K562 (cell line): ENCODE data around the gene TCP10L. TPM values are rescaled to one million over a fixed set of nuclear protein-coding genes. Genes with fewer than 3 reads are reported as not detected.

Experiments used
- BRD4 ChIP-seq: fragments of 200-600 bp; sonication (generic); IDR thresholded peaks from 2 replicates; pipeline ENCODE4 v1.6.1; 2017; ENCODE audit warnings: inconsistent platforms
- FIP1L1 ChIP-seq: fragments of 200-400 bp; formaldehyde crosslinking; IDR thresholded peaks from 2 replicates; pipeline ENCODE4 v1.6.1; 2018; ENCODE audit warnings: mild to moderate bottlenecking, low read depth, low read length; ENCODE audit not compliant: poor library complexity, severe bottlenecking
- HCFC1 ChIP-seq: IDR thresholded peaks from 2 replicates; pipeline ENCODE4 v1.6.1; 2012; ENCODE audit warnings: low read depth, low read length, improper control_type of control experiment
- HDAC2 ChIP-seq: fragments of 450-650 bp; IDR thresholded peaks from 2 replicates; pipeline ENCODE4 v1.6.1; 2016; ENCODE audit warnings: mild to moderate bottlenecking
- KDM2B ChIP-seq: fragments of 250-450 bp; sonication (Bioruptor Pico); IDR thresholded peaks from 2 replicates; pipeline ENCODE4 v1.8.0; 2021; ENCODE audit warnings: mild to moderate bottlenecking, moderate library complexity
- NBN ChIP-seq: fragments of 450-650 bp; IDR thresholded peaks from 2 replicates; pipeline ENCODE4 v1.6.1; 2016; ENCODE audit warnings: low read depth, mild to moderate bottlenecking
- RB1 ChIP-seq: fragments of 450-650 bp; IDR thresholded peaks from 2 replicates; pipeline ENCODE4 v1.6.1; 2017; ENCODE audit warnings: low read depth, mild to moderate bottlenecking
- SMAD1 ChIP-seq: fragments of 150-350 bp; IDR thresholded peaks from 2 replicates; pipeline ENCODE4 v1.6.1; 2014; ENCODE audit warnings: low read length, low read depth; ENCODE audit not compliant: partially characterized antibody
- SMARCB1 ChIP-seq: IDR thresholded peaks from 2 replicates; pipeline ENCODE4 v1.6.1; 2011; ENCODE audit warnings: improper control_type of control experiment, low read depth; ENCODE audit not compliant: insufficient read length
- ZNF41 ChIP-seq: fragments of 250-450 bp; sonication (Bioruptor Pico); conservative IDR thresholded peaks from 2 replicates; pipeline ENCODE4 v1.4.0; 2020; ENCODE audit warnings: mild to moderate bottlenecking
- polyA plus RNA-seq, 8 experiments: library from polyadenylated mRNA; depleted of rRNA in 4 of 8; stranded (reverse) in 5 of 8; unstranded in 3 of 8; fragments of >200 nt; fragmentation: Nextera tagmentation in 2 of 8; fragmentation: Illumina TruSeq in 1 of 8; extraction: Ambion mirVana in 2 of 8; extraction: Trizol in 1 of 8; gene quantifications; 2 replicates each; pipeline versions ENCODE4 v1.2.1 to v1.2.3, GENCODE V29; 2011 to 2014; ENCODE audit warnings: inconsistent platforms in 1 of 8, missing spikeins in 1 of 8
- total RNA-seq, 7 experiments: library from RNA; depleted of rRNA in 6 of 7; stranded (reverse); fragments of >200 nt in 6 of 7; fragmentation: Illumina TruSeq in 2 of 7; extraction: Trizol in 2 of 7; gene quantifications; 2 replicates each; pipeline versions ENCODE4 v1.2.1 to v1.2.3, GENCODE V29; 2011 to 2021; ENCODE audit warnings: low replicate concordance in 1 of 7
- TF ChIP-seq, protein P1 (sequence below): fragments of 200-800 bp; sonication (Bioruptor generic); IDR thresholded peaks from 2 replicates; pipeline ENCODE4 v1.6.1; 2016; ENCODE audit warnings: missing genetic modification characterization, missing compliant biosample characterization
- TF ChIP-seq, protein P2 (sequence below): fragments of 450-650 bp; IDR thresholded peaks from one replicate; pipeline ENCODE4 v1.6.1; 2018; ENCODE audit warnings: mild to moderate bottlenecking, moderate library complexity; ENCODE audit not compliant: partially characterized antibody
- TF ChIP-seq, protein P3 (sequence below), 2 experiments: fragments of 450-650 bp in 1 of 2; IDR thresholded peaks; 2 replicates each; pipeline ENCODE4 v1.6.1; 2011 to 2017; ENCODE audit warnings: low read depth in 2 of 2, antibody characterized with exemption in 1 of 2, borderline replicate concordance in 1 of 2, low read length in 1 of 2, mild to moderate bottlenecking in 1 of 2, mixed read lengths in 1 of 2; ENCODE audit not compliant: control insufficient read depth in 1 of 2
- TF ChIP-seq, protein P4 (sequence below): fragments of 450-650 bp; formaldehyde crosslinking; IDR thresholded peaks from 2 replicates; pipeline ENCODE4 v1.4.0; 2022; ENCODE audit warnings: mild to moderate bottlenecking, moderate library complexity
- TF ChIP-seq, protein P5 (sequence below): fragments of 450-650 bp; formaldehyde crosslinking; IDR thresholded peaks from 2 replicates; pipeline ENCODE4 v1.4.0; 2020; ENCODE audit warnings: mild to moderate bottlenecking, moderate library complexity

Gene TCP10L
- total and polyA plus RNA-seq, 9 of the 15 experiments (the other 6 are each of a cell fraction or from before 2014, with no cell fraction given) = 0.34 to 0.91 (median 0.56) TPM; not detected in 2

DNA sequence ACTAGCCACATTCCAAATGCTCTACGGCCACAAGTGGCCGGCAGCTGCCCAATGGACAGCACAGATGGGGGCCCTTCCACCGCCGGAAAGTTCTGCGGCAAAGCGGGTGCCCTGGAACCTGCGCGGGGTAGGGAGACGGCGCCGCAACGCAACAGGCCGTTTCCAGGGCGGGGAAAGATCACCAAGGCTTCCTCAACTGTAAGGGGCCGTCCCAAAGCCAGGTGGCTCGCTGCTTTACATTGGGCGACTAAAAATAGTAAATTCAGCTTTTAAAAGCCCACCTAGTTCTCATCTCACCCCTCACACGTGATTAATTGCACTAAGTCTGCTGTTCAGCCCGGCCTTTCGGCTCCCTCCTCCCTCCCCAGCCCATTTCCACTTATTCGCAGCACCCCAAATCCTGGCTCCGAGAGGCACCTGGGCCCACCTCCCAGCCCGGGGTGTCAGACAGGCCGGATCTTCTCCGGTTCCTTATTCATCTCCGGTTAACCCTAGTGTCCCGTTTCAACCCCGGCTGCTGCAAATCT is 26.2 kb upstream of the TCP10L start (continued):
- TF ChIP-seq, protein P1, sequence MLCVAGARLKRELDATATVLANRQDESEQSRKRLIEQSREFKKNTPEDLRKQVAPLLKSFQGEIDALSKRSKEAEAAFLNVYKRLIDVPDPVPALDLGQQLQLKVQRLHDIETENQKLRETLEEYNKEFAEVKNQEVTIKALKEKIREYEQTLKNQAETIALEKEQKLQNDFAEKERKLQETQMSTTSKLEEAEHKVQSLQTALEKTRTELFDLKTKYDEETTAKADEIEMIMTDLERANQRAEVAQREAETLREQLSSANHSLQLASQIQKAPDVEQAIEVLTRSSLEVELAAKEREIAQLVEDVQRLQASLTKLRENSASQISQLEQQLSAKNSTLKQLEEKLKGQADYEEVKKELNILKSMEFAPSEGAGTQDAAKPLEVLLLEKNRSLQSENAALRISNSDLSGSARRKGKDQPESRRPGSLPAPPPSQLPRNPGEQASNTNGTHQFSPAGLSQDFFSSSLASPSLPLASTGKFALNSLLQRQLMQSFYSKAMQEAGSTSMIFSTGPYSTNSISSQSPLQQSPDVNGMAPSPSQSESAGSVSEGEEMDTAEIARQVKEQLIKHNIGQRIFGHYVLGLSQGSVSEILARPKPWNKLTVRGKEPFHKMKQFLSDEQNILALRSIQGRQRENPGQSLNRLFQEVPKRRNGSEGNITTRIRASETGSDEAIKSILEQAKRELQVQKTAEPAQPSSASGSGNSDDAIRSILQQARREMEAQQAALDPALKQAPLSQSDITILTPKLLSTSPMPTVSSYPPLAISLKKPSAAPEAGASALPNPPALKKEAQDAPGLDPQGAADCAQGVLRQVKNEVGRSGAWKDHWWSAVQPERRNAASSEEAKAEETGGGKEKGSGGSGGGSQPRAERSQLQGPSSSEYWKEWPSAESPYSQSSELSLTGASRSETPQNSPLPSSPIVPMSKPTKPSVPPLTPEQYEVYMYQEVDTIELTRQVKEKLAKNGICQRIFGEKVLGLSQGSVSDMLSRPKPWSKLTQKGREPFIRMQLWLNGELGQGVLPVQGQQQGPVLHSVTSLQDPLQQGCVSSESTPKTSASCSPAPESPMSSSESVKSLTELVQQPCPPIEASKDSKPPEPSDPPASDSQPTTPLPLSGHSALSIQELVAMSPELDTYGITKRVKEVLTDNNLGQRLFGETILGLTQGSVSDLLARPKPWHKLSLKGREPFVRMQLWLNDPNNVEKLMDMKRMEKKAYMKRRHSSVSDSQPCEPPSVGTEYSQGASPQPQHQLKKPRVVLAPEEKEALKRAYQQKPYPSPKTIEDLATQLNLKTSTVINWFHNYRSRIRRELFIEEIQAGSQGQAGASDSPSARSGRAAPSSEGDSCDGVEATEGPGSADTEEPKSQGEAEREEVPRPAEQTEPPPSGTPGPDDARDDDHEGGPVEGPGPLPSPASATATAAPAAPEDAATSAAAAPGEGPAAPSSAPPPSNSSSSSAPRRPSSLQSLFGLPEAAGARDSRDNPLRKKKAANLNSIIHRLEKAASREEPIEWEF (CRISPR knock-in tag) = no peak
- TF ChIP-seq SMAD1 (no peak), HCFC1 (no peak), KDM2B (CRISPR knock-in tag) (no peak), FIP1L1 (no peak), RB1 (peak; percentile 17; the same call in 1 of the 2 replicates), NBN (no peak), ZNF41 (CRISPR knock-in tag) (no peak), BRD4 (no peak), SMARCB1 (no peak), HDAC2 (no peak)
- TF ChIP-seq, protein P2, sequence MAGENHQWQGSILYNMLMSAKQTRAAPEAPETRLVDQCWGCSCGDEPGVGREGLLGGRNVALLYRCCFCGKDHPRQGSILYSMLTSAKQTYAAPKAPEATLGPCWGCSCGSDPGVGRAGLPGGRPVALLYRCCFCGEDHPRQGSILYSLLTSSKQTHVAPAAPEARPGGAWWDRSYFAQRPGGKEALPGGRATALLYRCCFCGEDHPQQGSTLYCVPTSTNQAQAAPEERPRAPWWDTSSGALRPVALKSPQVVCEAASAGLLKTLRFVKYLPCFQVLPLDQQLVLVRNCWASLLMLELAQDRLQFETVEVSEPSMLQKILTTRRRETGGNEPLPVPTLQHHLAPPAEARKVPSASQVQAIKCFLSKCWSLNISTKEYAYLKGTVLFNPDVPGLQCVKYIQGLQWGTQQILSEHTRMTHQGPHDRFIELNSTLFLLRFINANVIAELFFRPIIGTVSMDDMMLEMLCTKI = no peak
- TF ChIP-seq, protein P3, sequence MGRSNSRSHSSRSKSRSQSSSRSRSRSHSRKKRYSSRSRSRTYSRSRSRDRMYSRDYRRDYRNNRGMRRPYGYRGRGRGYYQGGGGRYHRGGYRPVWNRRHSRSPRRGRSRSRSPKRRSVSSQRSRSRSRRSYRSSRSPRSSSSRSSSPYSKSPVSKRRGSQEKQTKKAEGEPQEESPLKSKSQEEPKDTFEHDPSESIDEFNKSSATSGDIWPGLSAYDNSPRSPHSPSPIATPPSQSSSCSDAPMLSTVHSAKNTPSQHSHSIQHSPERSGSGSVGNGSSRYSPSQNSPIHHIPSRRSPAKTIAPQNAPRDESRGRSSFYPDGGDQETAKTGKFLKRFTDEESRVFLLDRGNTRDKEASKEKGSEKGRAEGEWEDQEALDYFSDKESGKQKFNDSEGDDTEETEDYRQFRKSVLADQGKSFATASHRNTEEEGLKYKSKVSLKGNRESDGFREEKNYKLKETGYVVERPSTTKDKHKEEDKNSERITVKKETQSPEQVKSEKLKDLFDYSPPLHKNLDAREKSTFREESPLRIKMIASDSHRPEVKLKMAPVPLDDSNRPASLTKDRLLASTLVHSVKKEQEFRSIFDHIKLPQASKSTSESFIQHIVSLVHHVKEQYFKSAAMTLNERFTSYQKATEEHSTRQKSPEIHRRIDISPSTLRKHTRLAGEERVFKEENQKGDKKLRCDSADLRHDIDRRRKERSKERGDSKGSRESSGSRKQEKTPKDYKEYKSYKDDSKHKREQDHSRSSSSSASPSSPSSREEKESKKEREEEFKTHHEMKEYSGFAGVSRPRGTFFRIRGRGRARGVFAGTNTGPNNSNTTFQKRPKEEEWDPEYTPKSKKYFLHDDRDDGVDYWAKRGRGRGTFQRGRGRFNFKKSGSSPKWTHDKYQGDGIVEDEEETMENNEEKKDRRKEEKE (IDR thresholded peaks at IDR 0.05; ENCODE audit: borderline replicate concordance in 1 of 2, control insufficient read depth in 1 of 2, low read depth in 2 of 2, low read length in 1 of 2) = no peak
- TF ChIP-seq, protein P4, sequence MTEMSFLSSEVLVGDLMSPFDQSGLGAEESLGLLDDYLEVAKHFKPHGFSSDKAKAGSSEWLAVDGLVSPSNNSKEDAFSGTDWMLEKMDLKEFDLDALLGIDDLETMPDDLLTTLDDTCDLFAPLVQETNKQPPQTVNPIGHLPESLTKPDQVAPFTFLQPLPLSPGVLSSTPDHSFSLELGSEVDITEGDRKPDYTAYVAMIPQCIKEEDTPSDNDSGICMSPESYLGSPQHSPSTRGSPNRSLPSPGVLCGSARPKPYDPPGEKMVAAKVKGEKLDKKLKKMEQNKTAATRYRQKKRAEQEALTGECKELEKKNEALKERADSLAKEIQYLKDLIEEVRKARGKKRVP (CRISPR knock-in tag) = no peak
- TF ChIP-seq, protein P5, sequence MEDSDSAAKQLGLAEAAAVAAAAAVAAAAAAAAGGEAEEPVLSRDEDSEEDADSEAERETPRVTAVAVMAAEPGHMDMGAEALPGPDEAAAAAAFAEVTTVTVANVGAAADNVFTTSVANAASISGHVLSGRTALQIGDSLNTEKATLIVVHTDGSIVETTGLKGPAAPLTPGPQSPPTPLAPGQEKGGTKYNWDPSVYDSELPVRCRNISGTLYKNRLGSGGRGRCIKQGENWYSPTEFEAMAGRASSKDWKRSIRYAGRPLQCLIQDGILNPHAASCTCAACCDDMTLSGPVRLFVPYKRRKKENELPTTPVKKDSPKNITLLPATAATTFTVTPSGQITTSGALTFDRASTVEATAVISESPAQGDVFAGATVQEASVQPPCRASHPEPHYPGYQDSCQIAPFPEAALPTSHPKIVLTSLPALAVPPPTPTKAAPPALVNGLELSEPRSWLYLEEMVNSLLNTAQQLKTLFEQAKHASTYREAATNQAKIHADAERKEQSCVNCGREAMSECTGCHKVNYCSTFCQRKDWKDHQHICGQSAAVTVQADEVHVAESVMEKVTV = no peak
